ENCODE measurements around the gene PRR32. TPM values are rescaled to one million over a fixed set of nuclear protein-coding genes. Genes with fewer than 3 reads are reported as not detected.

Gene PRR32
- polyA plus RNA-seq, 3 donors, result not detected

DNA sequence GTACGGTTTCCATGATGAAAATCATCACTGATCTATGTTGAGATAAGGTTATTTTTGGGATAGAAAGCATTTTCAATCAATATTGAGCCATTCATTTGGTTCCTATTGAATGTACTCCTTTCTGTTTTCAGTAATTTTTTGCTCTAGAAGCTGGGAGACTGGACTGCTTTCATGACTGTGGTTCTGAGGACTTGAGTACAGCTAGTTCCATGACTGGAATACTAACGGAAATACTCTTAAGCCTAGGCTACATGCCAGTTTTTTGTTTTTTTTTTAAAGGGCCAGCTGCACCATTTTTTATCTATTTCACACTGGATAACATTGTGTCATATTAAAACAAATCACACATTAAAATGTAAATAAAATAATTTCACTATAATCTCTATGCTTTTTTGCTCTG lies 16.7 kb downstream of the PRR32 start:
- Histone ChIP-seq H3K79me2 (ENCODE audit: insufficient read depth, low read length) (no peaks in the 10 kb centered on the region), H3K27me3 (ENCODE audit: control insufficient read depth in 2 of 2, insufficient read depth in 2 of 2, low read length in 2 of 2) (no peaks in the 10 kb centered on the region), H3K36me3 (replicated peaks in 1 of 2; ENCODE audit: control insufficient read depth in 1 of 2, insufficient read depth in 2 of 2, low read length in 2 of 2) (no peaks in the 10 kb centered on the region), H3K9me3 (replicated peaks in 1 of 2; ENCODE audit: control insufficient read depth in 1 of 2, insufficient read depth in 1 of 2, low read length in 2 of 2) (peaks cover 0 to 8% of the 10 kb centered on the region in 2 donors), H2AFZ (ENCODE audit: insufficient read depth, low read depth, low read length, poor library complexity, severe bottlenecking) (no peak overlapping the region), H3K4me2 (replicated peaks; ENCODE audit: extremely low read depth, low read length, poor library complexity, severe bottlenecking) (no peak overlapping the region), H3K4me1 (ENCODE audit: control insufficient read depth in 1 of 2, insufficient read depth in 2 of 2, low read length in 2 of 2) (no peaks in the 10 kb centered on the region), H4K20me1 (ENCODE audit: insufficient read depth, low read length) (no peaks in the 10 kb centered on the region), H3K4me3 (replicated peaks in 1 of 3; ENCODE audit: low read depth in 2 of 3, low read length in 3 of 3) (no peak overlapping the region), H3K9ac (ENCODE audit: insufficient read depth, low read length, poor library complexity, severe bottlenecking) (no peak overlapping the region), H3K27ac (ENCODE audit: low read depth in 1 of 2, low read length in 2 of 2) (no peak overlapping the region)
- intact Hi-C loops (cut with micrococcal nuclease), result no loop called here
- Mint-ChIP-seq H3K36me3 (no peaks in the 10 kb centered on the region), H3K4me3 (no peak overlapping the region), H3K9me3 (peaks cover 0 to 2% (median 0%) of the 10 kb centered on the region in 7 donors), H3K27me3 (ENCODE audit: low read depth in 3 of 3) (peaks cover 0 to 4% (median 0%) of the 10 kb centered on the region in 3 donors), H3K4me1 (no peaks in the 10 kb centered on the region), H3K27ac (no peak overlapping the region)
- TF ChIP-seq, protein P1, sequence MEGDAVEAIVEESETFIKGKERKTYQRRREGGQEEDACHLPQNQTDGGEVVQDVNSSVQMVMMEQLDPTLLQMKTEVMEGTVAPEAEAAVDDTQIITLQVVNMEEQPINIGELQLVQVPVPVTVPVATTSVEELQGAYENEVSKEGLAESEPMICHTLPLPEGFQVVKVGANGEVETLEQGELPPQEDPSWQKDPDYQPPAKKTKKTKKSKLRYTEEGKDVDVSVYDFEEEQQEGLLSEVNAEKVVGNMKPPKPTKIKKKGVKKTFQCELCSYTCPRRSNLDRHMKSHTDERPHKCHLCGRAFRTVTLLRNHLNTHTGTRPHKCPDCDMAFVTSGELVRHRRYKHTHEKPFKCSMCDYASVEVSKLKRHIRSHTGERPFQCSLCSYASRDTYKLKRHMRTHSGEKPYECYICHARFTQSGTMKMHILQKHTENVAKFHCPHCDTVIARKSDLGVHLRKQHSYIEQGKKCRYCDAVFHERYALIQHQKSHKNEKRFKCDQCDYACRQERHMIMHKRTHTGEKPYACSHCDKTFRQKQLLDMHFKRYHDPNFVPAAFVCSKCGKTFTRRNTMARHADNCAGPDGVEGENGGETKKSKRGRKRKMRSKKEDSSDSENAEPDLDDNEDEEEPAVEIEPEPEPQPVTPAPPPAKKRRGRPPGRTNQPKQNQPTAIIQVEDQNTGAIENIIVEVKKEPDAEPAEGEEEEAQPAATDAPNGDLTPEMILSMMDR (IDR thresholded peaks at IDR 0.05), result no peak
- DNase-seq, result no peak
- no CpG with 5 or more reads among the region's 2 CpGs for WGBS (ENCODE audit: insufficient coverage)

DNA sequence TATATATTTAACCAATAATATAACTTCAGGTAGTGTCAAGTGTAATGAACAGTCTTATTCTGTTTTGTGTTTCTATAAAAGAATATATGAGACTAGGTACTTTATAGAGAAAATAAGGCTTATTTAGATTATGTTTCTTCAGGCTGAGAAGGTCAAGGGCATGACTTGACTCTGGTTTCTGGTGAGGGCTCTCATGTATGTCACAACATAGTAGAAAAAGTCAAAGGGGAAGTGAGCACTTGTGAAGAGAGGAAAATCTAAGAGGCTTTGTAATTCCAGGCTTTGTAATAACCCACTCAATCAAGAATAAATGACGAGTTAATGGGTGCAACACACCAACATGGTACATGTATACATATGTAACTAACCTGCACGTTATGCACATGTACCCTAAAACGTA lies 27.6 kb downstream of the PRR32 start:
- Mint-ChIP-seq H3K4me3 (no peak overlapping the region), H3K4me1 (no peaks in the 10 kb centered on the region), H3K36me3 (no peaks in the 10 kb centered on the region), H3K9me3 (peaks cover 0 to 4% (median 0%) of the 10 kb centered on the region in 7 donors), H3K27ac (no peak overlapping the region), H3K27me3 (ENCODE audit: low read depth in 3 of 3) (no peaks in the 10 kb centered on the region)
- no peak overlapping the region for H2AFZ ChIP-seq (ENCODE audit: insufficient read depth, low read depth, low read length, poor library complexity, severe bottlenecking)
- H3K79me2 ChIP-seq (ENCODE audit: insufficient read depth, low read length), result no peaks in the 10 kb centered on the region
- no peaks in the 10 kb centered on the region for H4K20me1 ChIP-seq (ENCODE audit: insufficient read depth, low read length)
- no peaks in the 10 kb centered on the region for H3K36me3 ChIP-seq (replicated peaks in 1 of 2; ENCODE audit: control insufficient read depth in 1 of 2, insufficient read depth in 2 of 2, low read length in 2 of 2)
- no peaks in the 10 kb centered on the region for H3K4me1 ChIP-seq (ENCODE audit: control insufficient read depth in 1 of 2, insufficient read depth in 2 of 2, low read length in 2 of 2)
- intact Hi-C loops (cut with micrococcal nuclease), result no loop called here
- no peaks in the 10 kb centered on the region for H3K27me3 ChIP-seq (ENCODE audit: control insufficient read depth in 2 of 2, insufficient read depth in 2 of 2, low read length in 2 of 2)
- H3K9ac ChIP-seq (ENCODE audit: insufficient read depth, low read length, poor library complexity, severe bottlenecking), result no peak overlapping the region
- H3K9me3 ChIP-seq (replicated peaks in 1 of 2; ENCODE audit: control insufficient read depth in 1 of 2, insufficient read depth in 1 of 2, low read length in 2 of 2), result no peaks in the 10 kb centered on the region
- no peak overlapping the region for H3K4me2 ChIP-seq (replicated peaks; ENCODE audit: extremely low read depth, low read length, poor library complexity, severe bottlenecking)
- TF ChIP-seq, protein P1 (IDR thresholded peaks at IDR 0.05), result no peak
- H3K4me3 ChIP-seq (replicated peaks in 1 of 3; ENCODE audit: low read depth in 2 of 3, low read length in 3 of 3), result no peak overlapping the region
- no CpG with 5 or more reads among the region's 3 CpGs for WGBS (ENCODE audit: insufficient coverage)
- DNase-seq, result no peak
- no peak overlapping the region for H3K27ac ChIP-seq (ENCODE audit: low read depth in 1 of 2, low read length in 2 of 2)
